Ishikawa (cell line): ENCODE data around the gene PRDM2.

ENCODE experiments used
- CEBPB ChIP-seq: IDR thresholded peaks from 2 replicates; pipeline ENCODE4 v1.6.1; 2012
- CREB1 ChIP-seq: IDR thresholded peaks from 2 replicates; pipeline ENCODE4 v1.6.1; 2012; ENCODE audit warnings: low read depth
- EGR1 ChIP-seq: IDR thresholded peaks from 2 replicates; pipeline ENCODE4 v1.6.1; 2012
- EP300 ChIP-seq: IDR thresholded peaks from 2 replicates; pipeline ENCODE4 v1.6.1; 2012; ENCODE audit warnings: borderline replicate concordance
- FOXM1 ChIP-seq: IDR thresholded peaks from 2 replicates; pipeline ENCODE4 v1.6.1; 2012; ENCODE audit warnings: low read depth, borderline replicate concordance
- MAX ChIP-seq: IDR thresholded peaks from 2 replicates; pipeline ENCODE4 v1.6.1; 2012
- NFIC ChIP-seq: IDR thresholded peaks from 2 replicates; pipeline ENCODE4 v1.6.1; 2012
- RAD21 ChIP-seq: IDR thresholded peaks from 2 replicates; pipeline ENCODE4 v1.6.1; 2012; ENCODE audit warnings: low read depth
- REST ChIP-seq: IDR thresholded peaks from 2 replicates; pipeline ENCODE4 v1.6.1; 2012; ENCODE audit warnings: low read depth, mild to moderate bottlenecking
- TAF1 ChIP-seq: IDR thresholded peaks from 2 replicates; pipeline ENCODE4 v1.6.1; 2012; ENCODE audit warnings: low read depth, mild to moderate bottlenecking
- TCF12 ChIP-seq: IDR thresholded peaks from 2 replicates; pipeline ENCODE4 v1.6.1; 2012; ENCODE audit warnings: low read depth
- TEAD4 ChIP-seq: IDR thresholded peaks from 2 replicates; pipeline ENCODE4 v1.6.1; 2012
- USF1 ChIP-seq: IDR thresholded peaks from 2 replicates; pipeline ENCODE4 v1.6.1; 2012
- YY1 ChIP-seq: IDR thresholded peaks from 2 replicates; pipeline ENCODE4 v1.6.1; 2012; ENCODE audit warnings: low read depth
- ZBTB7A ChIP-seq: IDR thresholded peaks from 2 replicates; pipeline ENCODE4 v1.6.1; 2012; ENCODE audit warnings: low read depth

PRDM2 gene

GRCh38 chr1:13766592-13767564 is 66.9 kb downstream of the PRDM2 start:
- TF ChIP-seq NFIC (0 out of 2 replicates have a peak, but pooled peaks have one; percentile 15), CREB1 (no peak)

GRCh38 chr1:13769212-13769611 is 69.2 kb downstream of the PRDM2 start:
- no peak for TF ChIP-seq REST
- no peak for TF ChIP-seq EGR1
- no peak for TF ChIP-seq ZBTB7A
- no peak for TF ChIP-seq TCF12
- TF ChIP-seq CREB1: no peak
- no peak for TF ChIP-seq CEBPB
- no peak for TF ChIP-seq USF1
- TF ChIP-seq TAF1: no peak
- no peak for TF ChIP-seq FOXM1

GRCh38 chr1:13769830-13770229 is 69.8 kb downstream of the PRDM2 start:
- TF ChIP-seq ZBTB7A (no peak), REST (no peak), EGR1 (no peak), MAX (no peak), USF1 (no peak), TCF12 (no peak), TEAD4 (no peak), CREB1 (no peak), EP300 (no peak), TAF1 (no peak), YY1 (no peak), CEBPB (no peak), FOXM1 (no peak), RAD21 (no peak), NFIC (no peak)

- TF ChIP-seq YY1: no peak
- TF ChIP-seq MAX: no peak
- TF ChIP-seq REST: no peak
- no peak for TF ChIP-seq EGR1
- no peak for TF ChIP-seq FOXM1
- no peak for TF ChIP-seq NFIC
- TF ChIP-seq ZBTB7A: no peak
- TF ChIP-seq CEBPB: no peak
- TF ChIP-seq EP300: no peak
- no peak for TF ChIP-seq TCF12
- TF ChIP-seq TEAD4: no peak
- TF ChIP-seq TAF1: no peak
- TF ChIP-seq RAD21: no peak
- TF ChIP-seq CREB1: no peak
- TF ChIP-seq USF1: no peak
These were observed 70.8 kb downstream of the PRDM2 start for GRCh38 chr1:13770743-13771142.
